Activated naive CD4-positive, alpha-beta T cell treated with anti-CD3 and anti-CD28 coated beads, Interleukin-2, amount 50 U/mL, for 16 hours (primary cell): Measurements from ENCODE around the gene MMP24.
A peak's percentile ranks its signal among the peaks of the same experiment; 100 is the strongest.

Experiments used
- DNase-seq: peaks from one replicate; pipeline ENCODE4 v3.0.0-alpha.2; 2020

MMP24 gene

GRCh38 chr20:35281506-35282101, 55.1 kb downstream of the MMP24 start:
- no peak for DNase-seq

- DNase-seq: no peak
Measured at GRCh38 chr20:35283441-35284266, 57.2 kb downstream of the MMP24 start.

GRCh38 chr20:35284267-35284991, 57.9 kb downstream of the MMP24 start, which contains the start of gene EIF6:
EIF6 (minus strand) TSS chr20:35284772; CDS start chr20:35284487, 285 bp downstream.
- DNase-seq: peak; percentile 79

GRCh38 chr20:35284992-35285805, 58.7 kb downstream of the MMP24 start:
- no peak for DNase-seq

GRCh38 chr20:35285806-35286076, 59.3 kb downstream of the MMP24 start:
- DNase-seq: no peak

- DNase-seq: no peak
Measured at GRCh38 chr20:35286077-35286898, 59.8 kb downstream of the MMP24 start.

GRCh38 chr20:35286899-35287508, 60.5 kb downstream of the MMP24 start:
- no peak for DNase-seq

GRCh38 chr20:35287509-35288324, 61.2 kb downstream of the MMP24 start:
- no peak for DNase-seq

- DNase-seq: no peak
Measured at GRCh38 chr20:35288325-35289060, 62.0 kb downstream of the MMP24 start.

- no peak for DNase-seq
Measured at GRCh38 chr20:35290186-35290886, 63.8 kb downstream of the MMP24 start.

- DNase-seq: no peak
Measured at GRCh38 chr20:35290887-35291417, 64.5 kb downstream of the MMP24 start.

GRCh38 chr20:35291654-35292503, 65.4 kb downstream of the MMP24 start, which contains the start of gene FAM83C:
FAM83C (minus strand) TSS chr20:35292425; CDS start chr20:35292304, 121 bp downstream.
- DNase-seq: no peak

GRCh38 chr20:35292504-35293285, 66.2 kb downstream of the MMP24 start:
- no peak for DNase-seq

GRCh38 chr20:35293303-35294292, 67.1 kb downstream of the MMP24 start:
- no peak for DNase-seq

- DNase-seq: no peak
Measured at GRCh38 chr20:35294293-35294685, 67.8 kb downstream of the MMP24 start.

GRCh38 chr20:35295058-35295457, 68.6 kb downstream of the MMP24 start:
- DNase-seq: no peak
